Head of caudate nucleus (tissue), 42 donors: Measurements from ENCODE around the gene FERMT1.

Source experiments
- DNase-seq, 42 donors: peaks; one replicate each; pipeline versions ENCODE4 v3.0.0 to v3.0.0-alpha.2; 2020 to 2021; ENCODE audit warnings: mixed read lengths in 7 of 42
- intact Hi-C: fragments of 100-400 bp; cut with DNase I; formaldehyde crosslinking; loops from one replicate; pipeline ENCODE4 v1.15.0; 2022

FERMT1 gene, protein sequence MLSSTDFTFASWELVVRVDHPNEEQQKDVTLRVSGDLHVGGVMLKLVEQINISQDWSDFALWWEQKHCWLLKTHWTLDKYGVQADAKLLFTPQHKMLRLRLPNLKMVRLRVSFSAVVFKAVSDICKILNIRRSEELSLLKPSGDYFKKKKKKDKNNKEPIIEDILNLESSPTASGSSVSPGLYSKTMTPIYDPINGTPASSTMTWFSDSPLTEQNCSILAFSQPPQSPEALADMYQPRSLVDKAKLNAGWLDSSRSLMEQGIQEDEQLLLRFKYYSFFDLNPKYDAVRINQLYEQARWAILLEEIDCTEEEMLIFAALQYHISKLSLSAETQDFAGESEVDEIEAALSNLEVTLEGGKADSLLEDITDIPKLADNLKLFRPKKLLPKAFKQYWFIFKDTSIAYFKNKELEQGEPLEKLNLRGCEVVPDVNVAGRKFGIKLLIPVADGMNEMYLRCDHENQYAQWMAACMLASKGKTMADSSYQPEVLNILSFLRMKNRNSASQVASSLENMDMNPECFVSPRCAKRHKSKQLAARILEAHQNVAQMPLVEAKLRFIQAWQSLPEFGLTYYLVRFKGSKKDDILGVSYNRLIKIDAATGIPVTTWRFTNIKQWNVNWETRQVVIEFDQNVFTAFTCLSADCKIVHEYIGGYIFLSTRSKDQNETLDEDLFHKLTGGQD

DNA sequence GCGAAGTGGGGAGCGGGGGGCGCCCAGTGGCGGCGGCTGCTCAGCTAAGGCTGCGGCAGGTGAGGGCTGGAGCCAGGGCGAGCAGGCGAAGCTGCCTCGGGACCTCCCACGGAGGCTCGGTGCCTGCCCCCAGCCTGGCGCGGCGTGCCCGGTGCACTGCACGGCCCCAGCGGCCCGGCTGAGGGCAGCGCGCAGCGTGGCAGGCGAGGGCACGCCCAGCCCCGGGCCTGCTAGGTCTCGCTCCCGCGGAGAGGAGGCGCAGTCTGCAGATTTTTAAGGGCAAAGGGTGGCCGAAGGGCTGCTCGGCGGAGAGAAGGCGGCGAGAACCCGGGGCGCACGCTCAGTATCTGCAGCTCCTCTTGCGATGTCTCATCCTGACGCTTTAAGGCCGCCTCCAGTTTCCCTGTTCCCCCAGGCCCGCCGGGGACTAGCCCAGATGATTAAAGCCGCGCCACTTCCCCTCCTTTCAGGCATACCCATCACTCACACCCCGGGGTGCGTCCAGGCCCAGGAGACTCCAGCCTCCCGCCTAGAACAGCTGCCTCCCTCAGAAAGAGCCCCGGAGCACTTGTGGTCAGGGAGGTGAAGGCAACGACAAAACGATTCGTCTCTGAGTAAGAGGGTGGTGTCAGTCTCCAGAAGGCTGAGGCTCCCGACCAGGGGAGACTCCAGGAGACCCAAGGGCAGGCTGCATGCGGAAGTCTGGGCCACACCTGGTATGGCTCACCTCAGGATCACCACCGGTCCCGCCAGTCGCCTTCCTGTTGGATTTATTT, at the start of gene FERMT1:
Gene FERMT1, minus strand, starts transcription at position 158 of the 776 bp plus-strand sequence. CDS start 3,476 bp downstream, outside the sequence.
- intact Hi-C loops, result no loop called here
- peak; percentile 14 to 86 (median 66) for DNase-seq

DNA sequence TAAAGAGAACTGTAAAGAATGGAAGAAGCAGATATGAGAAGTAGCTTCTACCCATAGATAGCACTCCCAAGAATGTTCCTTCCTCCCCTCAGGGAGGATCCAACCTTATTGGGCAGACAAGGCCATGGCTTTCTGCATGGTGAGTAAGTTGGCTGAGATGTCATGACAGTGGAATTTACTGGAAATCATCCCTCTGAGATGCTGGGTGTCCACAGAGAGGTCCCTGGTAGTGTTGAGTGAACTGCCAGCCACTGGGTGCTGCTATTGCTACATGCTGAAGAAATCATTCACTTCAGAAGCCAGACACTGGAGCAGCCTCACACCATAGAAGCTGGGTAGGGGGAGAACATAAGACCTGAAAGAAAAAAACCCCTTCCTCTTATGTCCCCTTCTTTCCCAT, 46.4 kb upstream of the FERMT1 start:
- no peak for DNase-seq
- intact Hi-C loops, result no loop called here

DNA sequence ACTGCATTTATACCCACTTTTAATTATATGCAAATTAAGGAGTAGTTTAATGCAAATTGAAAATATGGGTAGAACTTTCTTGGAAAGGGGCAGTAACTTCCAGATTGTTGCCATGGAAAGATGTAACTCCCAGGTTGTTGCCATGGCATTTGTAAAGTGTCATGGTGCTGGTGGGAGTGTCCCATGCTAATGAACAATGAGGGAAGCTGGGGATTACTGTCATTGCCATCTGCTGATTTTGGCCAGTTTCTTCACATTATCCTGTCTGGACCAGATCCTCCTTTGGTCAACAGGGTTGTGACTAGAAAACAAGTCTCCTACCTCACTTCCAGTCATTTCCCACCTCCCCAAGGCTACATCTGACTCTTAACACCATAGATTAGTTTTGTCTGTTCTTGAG, 45.4 kb upstream of the FERMT1 start:
- DNase-seq, result no peak
- intact Hi-C loops, result no loop called here

DNA sequence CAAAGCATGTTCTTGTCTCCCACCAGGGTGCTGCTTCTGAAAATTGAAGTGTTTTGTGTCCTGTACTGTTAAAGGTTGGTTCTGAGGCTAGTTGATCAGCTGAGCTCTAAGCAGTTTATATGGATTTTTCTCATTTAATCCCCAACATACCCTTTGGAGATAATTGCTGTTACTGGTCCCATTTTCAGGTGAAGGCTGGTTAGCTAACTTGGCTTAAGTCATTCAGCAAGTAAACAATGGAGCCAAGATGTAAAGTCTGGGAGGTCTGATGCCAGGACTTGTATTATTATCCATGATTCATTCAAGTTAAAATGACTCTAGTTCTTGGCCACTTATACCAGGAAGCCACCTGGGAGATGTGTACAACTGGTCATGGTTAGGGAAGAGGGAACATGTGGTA, 42.5 kb upstream of the FERMT1 start:
- intact Hi-C loops, result no loop called here
- no peak for DNase-seq

DNA sequence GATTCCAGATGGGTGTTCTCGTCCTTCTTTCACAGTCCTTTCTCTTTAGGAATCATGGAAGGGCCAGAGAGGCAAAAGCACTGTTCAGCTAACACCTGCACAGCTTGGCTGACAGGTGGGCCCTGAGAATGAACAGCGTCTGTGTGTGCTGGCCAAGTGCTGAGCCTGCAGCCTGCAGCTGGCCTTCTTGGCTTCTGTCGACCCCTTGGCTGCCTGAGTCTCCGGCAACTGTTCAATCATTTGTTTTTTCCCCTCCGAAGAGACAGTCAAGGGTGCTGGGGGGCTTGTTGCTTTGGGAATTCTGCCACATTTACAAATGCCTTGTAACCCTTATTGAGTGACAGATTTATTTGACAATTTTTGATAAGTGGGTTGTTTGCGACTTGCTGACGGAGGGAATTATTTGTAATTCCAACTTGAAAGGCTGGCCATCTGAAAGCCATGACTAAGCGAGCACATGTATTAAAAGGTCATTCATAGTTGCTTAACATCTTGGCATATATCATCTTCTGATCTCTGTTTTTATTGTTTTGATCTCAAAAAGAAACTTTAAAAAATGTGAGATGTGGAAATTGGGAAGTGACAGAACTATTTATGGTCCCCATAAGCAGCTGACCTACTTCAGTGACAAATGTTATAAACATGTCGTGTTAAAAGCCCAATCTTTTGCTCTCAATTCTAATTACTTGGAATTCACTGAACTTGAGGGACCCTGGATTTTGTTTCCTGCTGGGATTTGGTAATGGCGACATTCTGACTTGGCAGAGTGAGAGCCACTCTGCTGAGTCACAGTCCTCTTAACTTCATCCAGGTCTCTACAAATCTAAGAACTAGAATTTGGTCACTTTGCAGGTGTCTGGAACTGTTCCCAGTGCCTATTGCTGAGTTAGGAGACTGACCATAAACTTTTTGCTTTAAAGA, 41.9 kb upstream of the FERMT1 start:
- DNase-seq, result peak in 16 of 42 donors; percentile 2 to 60 (median 20)
- intact Hi-C loops, result no loop called here

DNA sequence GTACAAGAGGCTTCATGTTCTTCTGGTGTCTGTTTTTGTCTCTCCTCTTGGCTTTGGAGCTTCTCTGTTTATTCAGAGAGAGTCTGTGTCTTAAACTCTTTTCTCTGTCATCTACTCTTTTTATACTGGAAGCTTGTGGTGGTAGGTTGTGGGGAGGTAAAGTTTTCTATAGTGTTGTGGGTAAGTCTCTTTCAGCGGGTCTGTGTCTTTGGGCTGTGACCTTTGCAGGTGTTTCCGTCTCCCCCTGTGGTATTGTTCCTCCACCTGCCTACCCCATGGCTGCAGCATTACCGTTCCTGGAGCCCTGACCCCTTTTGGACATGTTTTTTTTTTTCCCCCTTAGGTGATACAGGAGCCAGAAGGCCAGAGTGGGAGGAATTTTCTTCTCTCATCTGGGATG, 37.9 kb upstream of the FERMT1 start:
- no peak for DNase-seq
- intact Hi-C loops, result no loop called here

DNA sequence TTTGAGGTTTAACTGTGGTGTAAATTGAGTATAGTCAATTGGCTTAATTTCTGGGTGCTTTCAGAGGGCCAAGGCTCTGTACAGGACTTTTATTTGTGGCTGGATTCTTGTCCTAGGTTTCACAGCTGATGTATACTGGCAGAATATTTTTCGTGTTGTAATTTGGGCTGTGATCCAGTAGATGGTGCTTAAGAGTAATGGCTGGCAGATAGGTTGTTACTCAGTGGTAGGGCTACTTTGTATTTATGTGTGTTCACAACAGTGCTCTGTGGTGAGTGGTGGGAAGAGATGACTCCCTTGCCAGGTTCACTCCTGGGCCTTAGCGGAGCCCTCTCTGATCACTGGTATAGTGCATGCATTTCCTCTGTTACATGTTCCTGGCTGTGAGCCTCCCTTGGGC, 34.5 kb upstream of the FERMT1 start:
- intact Hi-C loops, result no loop called here
- no peak for DNase-seq

DNA sequence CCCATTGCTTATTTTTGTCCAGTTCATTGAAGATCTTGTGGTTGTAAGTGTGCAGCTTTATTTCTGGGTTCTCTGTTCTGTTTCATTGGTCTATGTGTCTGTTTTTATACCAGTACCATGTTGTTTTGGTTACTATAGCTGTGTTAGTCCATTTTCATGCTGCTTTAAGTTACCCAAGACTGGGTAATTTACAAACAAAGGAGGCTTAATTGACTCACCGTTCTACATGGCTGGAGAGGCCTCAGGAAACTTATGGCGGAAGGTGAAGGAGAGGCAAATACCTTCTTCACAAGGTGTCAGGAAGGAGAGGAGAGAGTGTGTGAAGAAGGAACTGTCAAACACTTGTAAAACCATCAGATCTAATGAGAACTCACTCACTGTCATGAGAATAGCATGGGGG, 29.9 kb upstream of the FERMT1 start:
- intact Hi-C loops, result no loop called here
- no peak for DNase-seq

DNA sequence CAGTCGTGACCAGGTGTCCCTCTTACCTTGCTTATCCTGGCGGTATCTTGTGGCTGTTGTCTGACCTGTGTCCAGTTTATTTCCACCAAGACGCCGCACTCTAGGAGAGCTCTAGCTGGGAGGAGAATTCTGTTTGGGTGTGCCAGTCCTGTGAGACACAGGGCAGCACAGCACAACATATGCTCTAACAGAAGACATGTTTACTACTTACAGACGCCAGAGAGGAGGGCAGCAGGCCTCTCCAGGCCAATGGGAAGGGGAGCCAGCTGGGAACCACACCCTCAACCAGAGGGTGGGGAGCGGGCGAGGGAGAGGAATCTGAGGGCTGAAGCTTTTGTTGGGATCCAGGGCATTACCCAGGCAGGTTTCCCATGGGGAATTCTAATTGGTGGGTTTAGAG, 25.2 kb upstream of the FERMT1 start:
- intact Hi-C loops, result no loop called here
- DNase-seq, result no peak

DNA sequence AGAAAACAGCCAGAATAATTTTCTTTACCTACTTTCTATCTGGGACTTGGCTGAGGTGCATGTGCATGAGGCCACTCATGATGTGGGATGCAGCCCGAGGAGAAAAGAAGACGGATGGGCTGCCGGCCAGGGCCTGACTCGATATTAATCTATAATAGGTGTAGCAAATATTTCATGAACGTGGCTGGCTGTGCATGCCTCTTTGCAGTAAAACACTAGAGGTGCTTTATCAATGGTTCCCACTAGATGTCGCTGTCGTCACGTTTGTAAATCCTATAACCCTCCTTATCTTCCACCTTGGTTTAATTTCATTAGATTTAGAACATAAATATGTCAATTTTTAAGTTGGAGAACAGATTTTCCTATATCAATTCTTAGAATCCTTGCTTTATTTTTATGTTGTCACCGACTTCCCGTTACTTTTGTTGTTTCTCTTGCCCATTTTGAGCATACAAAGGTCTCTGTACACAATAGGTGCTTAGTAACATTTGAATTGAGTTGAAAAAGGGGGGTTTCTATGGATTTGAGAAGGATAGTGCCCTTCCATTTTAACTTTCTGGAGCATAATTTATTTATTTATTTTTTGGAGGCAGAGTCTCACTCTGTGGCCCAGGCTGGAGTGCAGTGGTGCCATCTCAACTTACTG, 19.6 kb upstream of the FERMT1 start:
- DNase-seq, result peak in 35 of 42 donors; percentile 7 to 88 (median 65)
- intact Hi-C loops, result no loop called here

DNA sequence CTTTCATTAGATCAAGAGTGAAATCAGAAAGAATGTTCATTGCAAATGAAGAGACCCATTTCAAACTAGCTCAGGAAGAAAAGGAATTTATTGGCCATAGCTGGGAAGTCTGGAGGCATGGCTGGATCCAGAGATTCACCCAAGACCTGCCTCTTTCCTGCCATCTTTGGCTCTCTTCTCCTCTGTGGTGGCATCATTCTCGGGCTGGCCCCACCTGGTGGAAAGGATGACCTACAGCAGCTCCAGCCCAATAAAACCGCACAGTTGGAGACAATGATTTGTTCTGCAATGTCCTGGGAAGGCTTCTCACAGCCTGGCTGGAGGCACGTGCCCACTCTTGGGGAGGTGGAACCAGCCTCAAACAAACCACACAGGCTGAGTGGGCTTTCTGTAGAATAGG, 18.1 kb upstream of the FERMT1 start:
- intact Hi-C loops, result no loop called here
- DNase-seq, result no peak

DNA sequence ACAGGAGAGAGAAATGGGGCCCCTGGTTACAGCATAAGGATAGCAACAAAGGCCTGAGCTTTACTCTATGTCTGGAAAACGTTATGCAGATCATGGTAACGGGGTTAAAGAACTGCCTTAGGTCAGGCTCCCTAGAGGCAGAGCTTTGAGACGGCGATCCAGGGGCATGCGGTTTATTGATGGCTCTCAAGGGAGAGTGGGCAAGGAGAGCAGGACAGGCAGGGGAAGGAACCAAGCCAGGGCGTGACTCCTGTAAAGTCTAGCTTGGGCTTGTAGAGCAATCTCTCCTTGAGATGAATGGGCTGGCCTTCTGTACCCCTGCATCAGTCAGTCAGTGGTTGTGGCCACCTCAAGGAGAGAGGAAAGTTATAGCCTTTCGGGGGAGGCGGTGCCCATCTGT, 12.5 kb upstream of the FERMT1 start:
- intact Hi-C loops, result no loop called here
- no peak for DNase-seq

DNA sequence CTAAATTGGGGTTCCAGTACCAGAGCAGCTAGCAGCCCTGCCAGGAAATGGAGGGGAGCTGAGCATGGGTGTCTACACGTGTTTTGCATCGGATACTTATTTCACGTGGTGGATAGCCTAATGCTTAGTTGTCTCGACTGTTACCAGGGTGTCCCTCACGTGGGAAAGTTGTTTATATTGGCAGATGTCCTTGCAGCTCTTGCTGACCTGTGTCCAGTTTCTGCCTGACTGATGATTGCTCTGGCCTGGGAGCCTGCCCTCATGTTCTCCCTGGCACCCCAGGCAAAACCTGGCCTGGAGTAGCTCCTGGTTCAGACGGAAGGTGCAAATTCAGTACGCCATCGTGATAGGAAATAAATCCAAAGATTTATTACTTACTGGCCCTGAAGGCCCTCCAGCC, 11.8 kb upstream of the FERMT1 start:
- intact Hi-C loops, result no loop called here
- no peak for DNase-seq

DNA sequence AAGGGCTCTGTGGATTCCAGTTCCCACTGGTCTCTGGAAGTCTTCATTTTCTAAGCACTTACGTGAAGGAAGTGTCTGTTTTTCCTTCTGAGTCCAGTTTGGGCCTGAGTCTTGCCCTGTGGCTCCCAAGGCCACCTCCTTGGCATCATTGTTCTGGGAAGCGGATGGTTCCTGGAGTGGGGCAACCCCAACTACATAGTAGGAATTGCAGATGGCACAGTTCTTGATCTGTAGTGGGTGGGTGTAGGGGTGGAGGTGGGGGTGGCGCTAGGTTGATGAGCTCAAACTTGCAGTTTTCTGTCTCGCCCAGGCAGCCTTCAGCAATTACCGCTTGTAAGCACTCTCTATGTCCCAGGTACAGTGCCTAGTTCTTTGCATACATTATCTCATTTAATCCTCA, 7.2 kb upstream of the FERMT1 start:
- intact Hi-C loops, result no loop called here
- DNase-seq, result peak in 6 of 42 donors; percentile 12 to 46 (median 20)

DNA sequence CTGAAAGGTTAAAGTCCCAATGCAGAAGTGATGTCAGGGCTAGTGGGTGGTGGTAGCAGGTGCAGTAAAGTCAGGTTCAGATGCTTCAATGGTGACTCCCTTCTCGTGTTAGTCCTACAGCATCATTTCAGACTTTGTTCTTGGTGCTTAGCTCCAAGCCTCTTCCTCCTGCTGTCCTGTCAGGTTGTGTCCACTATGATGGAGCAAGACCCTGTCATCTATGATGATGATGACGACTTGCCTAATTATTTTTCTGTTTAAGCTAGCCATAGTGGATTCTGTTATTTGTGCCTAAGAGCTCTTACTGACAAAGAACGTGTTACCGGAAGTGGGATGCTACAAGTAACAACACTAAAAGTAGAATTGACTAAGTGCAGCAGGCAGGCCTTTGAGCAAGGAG, 5.0 kb upstream of the FERMT1 start:
- intact Hi-C loops, result no loop called here
- DNase-seq, result no peak

DNA sequence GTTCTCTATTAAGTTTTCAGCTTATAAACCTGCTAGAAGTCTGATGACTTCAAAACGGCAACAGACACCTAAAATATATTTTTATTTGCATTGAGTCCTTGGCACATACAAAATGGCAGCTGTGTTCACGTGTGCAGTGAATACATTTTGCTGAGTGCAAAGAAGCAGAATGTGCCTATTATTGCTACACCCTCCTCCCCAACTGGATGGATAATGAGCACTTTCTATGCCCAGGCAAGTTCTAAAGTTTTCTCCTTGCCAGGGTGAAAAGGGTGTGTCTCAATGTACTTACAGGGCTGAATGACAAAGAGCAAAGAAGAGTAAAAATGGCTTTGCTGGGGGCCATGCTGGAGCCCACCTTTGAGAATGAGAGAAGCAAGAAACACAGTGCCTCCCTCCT, 4.0 kb upstream of the FERMT1 start:
- intact Hi-C loops, result no loop called here
- no peak for DNase-seq

DNA sequence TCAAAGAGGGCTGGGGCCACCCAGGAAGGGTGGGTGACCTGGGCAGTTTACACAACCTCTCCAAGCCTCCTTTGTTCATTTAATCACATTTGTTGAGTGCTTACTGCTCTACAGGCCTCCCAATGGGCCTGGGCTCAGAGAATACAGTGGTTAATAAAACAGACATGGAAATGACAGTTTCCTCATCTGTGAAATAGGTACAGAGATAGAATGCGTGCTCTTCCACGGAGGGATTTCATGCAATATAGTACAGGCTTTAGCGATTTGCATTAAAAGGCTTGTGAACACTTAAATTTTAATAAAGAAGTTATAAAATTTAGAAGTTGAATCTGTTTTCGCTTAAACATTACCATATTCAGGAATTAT, 802 bp upstream of the FERMT1 start:
- DNase-seq, result no peak
- intact Hi-C loops, result no loop called here

DNA sequence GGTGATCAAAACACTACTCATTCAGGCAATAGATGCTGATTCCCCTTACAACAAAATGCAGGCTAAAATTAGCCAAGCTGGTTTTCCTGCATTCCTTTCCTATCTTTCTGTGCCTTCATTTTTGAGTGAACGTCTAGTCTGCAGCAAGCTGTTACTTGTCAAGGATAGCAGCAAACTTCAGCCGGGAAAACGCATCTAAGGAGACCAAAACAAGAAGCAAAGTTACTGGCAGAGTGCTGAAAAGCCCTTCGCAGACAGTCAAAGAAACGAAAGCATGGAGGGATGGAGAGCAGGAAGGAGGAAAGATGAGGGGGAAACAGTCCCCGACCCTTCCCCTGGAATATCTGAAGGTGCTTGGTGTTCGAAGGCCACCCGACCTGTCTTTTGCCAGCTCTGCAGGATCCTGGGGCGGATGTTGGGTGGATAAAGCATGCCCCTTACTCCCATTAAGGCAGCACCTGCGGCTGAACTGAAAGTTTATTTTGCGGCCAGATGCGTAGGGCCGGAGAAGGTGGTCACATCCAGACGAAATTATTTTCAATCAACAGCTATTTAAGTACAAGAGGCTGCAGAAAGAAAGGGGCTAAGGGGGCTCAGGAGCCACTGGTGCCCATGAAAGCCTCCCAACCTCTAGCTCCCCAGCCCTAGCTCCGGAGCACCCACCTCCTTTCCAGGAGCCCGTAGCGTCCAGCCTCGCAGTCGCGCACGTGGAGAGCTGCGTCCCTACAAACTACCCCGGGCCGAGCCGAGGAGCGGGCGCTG, 538 bp downstream of the FERMT1 start:
- intact Hi-C loops, result no loop called here
- peak in 9 of 42 donors; percentile 4 to 50 (median 16) for DNase-seq
